ENCODE results near the gene OTX2. TPM values are rescaled to one million over a fixed set of nuclear protein-coding genes. Genes with fewer than 3 reads are reported as not detected.

The OTX2 gene
- total RNA-seq, 1 experiment from 2014 or later, result not detected

DNA sequence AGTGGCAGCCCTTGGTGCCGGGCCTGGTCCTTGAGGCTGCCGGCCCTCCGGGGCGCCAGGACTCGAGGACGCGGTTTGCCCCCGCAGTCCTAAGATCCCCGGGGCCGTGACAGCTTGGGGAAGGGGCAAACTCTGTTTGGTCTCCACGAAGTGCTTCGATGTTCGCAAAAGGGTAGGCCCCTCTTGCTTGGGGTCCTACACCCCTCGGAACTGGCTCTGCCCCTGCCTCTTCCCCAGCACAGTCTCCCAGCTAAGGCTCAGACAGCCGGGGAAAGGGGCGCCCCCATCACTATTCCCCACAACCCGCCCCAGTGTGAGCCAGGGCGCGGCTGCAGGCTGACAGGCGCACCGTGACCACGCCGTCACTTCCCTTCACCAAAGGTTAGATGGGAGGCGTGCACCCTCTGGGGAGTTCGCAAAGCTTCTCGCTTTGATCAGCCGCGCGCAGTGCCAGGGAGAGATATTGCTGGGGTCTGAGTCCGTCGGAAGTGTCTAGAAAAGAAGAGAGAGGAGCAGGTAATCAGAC, 7.2 kb upstream of the OTX2 start:
- no peaks in the 10 kb centered on the region for H3K9me3 ChIP-seq (ENCODE audit: control insufficient read depth, insufficient read depth, low read depth, low read length)
- no peaks in the 10 kb centered on the region for H3K4me1 ChIP-seq (ENCODE audit: control insufficient read depth, insufficient read depth, low read length)
- H3K27ac ChIP-seq (ENCODE audit: low read length), result no peak overlapping the region
- H3K4me3 ChIP-seq (ENCODE audit: low read depth in 2 of 2, low read length in 2 of 2), result no peak overlapping the region
- BruUV-seq (replicated peaks), result no TSS peak
- ChIA-PET CTCF (no interaction called here), POLR2A (no interaction called here)
- in situ Hi-C loops (cut with HindIII; ENCODE audit: low pct_unique_long_range_greater_than_20kb, low sequenced_read_pairs), result no loop called here
- TF ChIP-seq TCF7L2 (IDR thresholded peaks at IDR 0.05; ENCODE audit: low read depth, low read length) (no peak), POLR2AphosphoS5 (IDR thresholded peaks at IDR 0.05; ENCODE audit: low read depth, low read length) (no peak), SIN3A (IDR thresholded peaks at IDR 0.05; ENCODE audit: borderline replicate concordance, insufficient read depth, low read depth, low read length) (no peak)
- TF ChIP-seq, protein P1, sequence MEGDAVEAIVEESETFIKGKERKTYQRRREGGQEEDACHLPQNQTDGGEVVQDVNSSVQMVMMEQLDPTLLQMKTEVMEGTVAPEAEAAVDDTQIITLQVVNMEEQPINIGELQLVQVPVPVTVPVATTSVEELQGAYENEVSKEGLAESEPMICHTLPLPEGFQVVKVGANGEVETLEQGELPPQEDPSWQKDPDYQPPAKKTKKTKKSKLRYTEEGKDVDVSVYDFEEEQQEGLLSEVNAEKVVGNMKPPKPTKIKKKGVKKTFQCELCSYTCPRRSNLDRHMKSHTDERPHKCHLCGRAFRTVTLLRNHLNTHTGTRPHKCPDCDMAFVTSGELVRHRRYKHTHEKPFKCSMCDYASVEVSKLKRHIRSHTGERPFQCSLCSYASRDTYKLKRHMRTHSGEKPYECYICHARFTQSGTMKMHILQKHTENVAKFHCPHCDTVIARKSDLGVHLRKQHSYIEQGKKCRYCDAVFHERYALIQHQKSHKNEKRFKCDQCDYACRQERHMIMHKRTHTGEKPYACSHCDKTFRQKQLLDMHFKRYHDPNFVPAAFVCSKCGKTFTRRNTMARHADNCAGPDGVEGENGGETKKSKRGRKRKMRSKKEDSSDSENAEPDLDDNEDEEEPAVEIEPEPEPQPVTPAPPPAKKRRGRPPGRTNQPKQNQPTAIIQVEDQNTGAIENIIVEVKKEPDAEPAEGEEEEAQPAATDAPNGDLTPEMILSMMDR (IDR thresholded peaks at IDR 0.05), result no peak
- TF ChIP-seq, protein P2, sequence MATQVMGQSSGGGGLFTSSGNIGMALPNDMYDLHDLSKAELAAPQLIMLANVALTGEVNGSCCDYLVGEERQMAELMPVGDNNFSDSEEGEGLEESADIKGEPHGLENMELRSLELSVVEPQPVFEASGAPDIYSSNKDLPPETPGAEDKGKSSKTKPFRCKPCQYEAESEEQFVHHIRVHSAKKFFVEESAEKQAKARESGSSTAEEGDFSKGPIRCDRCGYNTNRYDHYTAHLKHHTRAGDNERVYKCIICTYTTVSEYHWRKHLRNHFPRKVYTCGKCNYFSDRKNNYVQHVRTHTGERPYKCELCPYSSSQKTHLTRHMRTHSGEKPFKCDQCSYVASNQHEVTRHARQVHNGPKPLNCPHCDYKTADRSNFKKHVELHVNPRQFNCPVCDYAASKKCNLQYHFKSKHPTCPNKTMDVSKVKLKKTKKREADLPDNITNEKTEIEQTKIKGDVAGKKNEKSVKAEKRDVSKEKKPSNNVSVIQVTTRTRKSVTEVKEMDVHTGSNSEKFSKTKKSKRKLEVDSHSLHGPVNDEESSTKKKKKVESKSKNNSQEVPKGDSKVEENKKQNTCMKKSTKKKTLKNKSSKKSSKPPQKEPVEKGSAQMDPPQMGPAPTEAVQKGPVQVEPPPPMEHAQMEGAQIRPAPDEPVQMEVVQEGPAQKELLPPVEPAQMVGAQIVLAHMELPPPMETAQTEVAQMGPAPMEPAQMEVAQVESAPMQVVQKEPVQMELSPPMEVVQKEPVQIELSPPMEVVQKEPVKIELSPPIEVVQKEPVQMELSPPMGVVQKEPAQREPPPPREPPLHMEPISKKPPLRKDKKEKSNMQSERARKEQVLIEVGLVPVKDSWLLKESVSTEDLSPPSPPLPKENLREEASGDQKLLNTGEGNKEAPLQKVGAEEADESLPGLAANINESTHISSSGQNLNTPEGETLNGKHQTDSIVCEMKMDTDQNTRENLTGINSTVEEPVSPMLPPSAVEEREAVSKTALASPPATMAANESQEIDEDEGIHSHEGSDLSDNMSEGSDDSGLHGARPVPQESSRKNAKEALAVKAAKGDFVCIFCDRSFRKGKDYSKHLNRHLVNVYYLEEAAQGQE (IDR thresholded peaks at IDR 0.05; ENCODE audit: insufficient read depth in 1 of 2, low read depth in 2 of 2, low read length in 1 of 2), result no peak
- intact Hi-C loops (cut with micrococcal nuclease; ENCODE audit: unreplicated experiment), result no loop called here
- no peak for ATAC-seq
- peaks cover 28% of the 10 kb centered on the region for H3K27me3 ChIP-seq (ENCODE audit: control insufficient read depth, insufficient read depth, low read length)
- no peaks in the 10 kb centered on the region for H3K36me3 ChIP-seq (ENCODE audit: control insufficient read depth, insufficient read depth, low read length)
- DNase-seq (ENCODE audit: low read depth, low spot score), result no peak

DNA sequence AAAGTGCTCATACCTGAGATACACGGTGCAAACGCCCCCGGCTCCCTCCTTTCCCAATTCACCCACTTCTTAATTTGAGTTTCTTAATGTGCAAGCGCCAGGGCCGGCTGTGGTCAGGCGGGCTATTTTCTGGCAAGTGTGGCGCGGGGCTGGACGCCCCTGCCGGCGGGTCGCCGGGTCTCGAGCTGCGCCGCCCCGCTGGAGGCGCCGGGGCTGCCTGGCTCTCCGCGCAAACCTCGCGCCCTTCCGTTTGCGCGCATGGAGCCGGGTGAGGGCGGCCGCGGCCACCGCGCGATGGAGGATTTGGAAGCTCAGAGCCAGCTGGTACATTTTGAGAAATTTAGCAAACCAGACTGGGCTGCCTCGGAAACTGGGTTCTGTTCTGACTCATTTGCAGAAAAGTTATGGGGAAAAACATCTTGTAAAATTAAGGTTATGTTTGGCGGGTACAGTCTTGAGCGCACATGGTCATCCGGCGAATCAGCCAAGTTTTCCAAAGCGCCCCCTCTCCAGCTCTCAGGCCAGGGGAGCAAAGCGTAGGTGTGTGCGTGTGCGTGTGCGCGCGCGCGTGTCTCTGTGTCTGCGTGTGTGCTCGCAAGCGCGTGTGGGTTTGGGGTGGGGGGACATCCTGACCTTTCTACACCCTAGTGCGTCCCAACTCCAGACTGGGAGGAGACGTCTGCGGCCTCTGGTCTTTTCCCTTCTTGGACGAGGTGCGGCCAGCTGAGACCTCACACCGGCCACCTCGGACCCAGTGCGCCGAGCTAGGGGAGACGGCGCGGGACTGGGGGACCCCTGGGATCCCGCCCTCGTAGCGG, 6.5 kb upstream of the OTX2 start:
- Histone ChIP-seq H3K27ac (ENCODE audit: low read length) (no peak overlapping the region), H3K4me1 (ENCODE audit: control insufficient read depth, insufficient read depth, low read length) (no peaks in the 10 kb centered on the region), H3K36me3 (ENCODE audit: control insufficient read depth, insufficient read depth, low read length) (no peaks in the 10 kb centered on the region), H3K27me3 (ENCODE audit: control insufficient read depth, insufficient read depth, low read length) (peaks cover 26% of the 10 kb centered on the region), H3K4me3 (ENCODE audit: low read depth in 2 of 2, low read length in 2 of 2) (no peak overlapping the region), H3K9me3 (ENCODE audit: control insufficient read depth, insufficient read depth, low read depth, low read length) (no peaks in the 10 kb centered on the region)
- BruUV-seq (replicated peaks), result no TSS peak
- in situ Hi-C loops (cut with HindIII; ENCODE audit: low pct_unique_long_range_greater_than_20kb, low sequenced_read_pairs) (no loop called here), intact Hi-C loops (cut with micrococcal nuclease; ENCODE audit: unreplicated experiment) (no loop called here)
- POLR2A ChIA-PET, result no interaction called here
- CTCF ChIA-PET, result no interaction called here
- DNase-seq (ENCODE audit: low read depth, low spot score) (no peak), ATAC-seq (no peak)
- TF ChIP-seq POLR2AphosphoS5 (IDR thresholded peaks at IDR 0.05; ENCODE audit: low read depth, low read length) (no peak), TCF7L2 (IDR thresholded peaks at IDR 0.05; ENCODE audit: low read depth, low read length) (no peak), SIN3A (IDR thresholded peaks at IDR 0.05; ENCODE audit: borderline replicate concordance, insufficient read depth, low read depth, low read length) (no peak)
- TF ChIP-seq, protein P2 (IDR thresholded peaks at IDR 0.05; ENCODE audit: insufficient read depth in 1 of 2, low read depth in 2 of 2, low read length in 1 of 2), result no peak
- TF ChIP-seq, protein P1 (IDR thresholded peaks at IDR 0.05), result no peak

All from Panc1 (cell line).